Heart left ventricle (tissue), 13 donors: ENCODE data around the gene VSIG10L2.

Source experiments
- CTCF ChIP-seq, 12 donors: fragments of 200-600 bp; sonication (generic) in 4 of 12; IDR thresholded peaks; one replicate each; pipeline versions ENCODE4 v1.5.0 to v1.8.0; 2018 to 2022; ENCODE audit warnings: antibody characterized with exemption in 12 of 12, mild to moderate bottlenecking in 5 of 12
- POLR2A ChIP-seq, 2 donors: fragments of 450-650 bp; IDR thresholded peaks; one replicate each; pipeline ENCODE4 v1.6.1; 2017; ENCODE audit warnings: antibody characterized with exemption in 2 of 2, mild to moderate bottlenecking in 2 of 2, moderate library complexity in 2 of 2
- donor health status: ischemic (EF 13 %, LVEDD 7.1; RV severe dilation, severe dysfunction).
- donor health status: DM: no; HTN: yes; CAD: no.
- donor health status: DM: no; HTN: no; CAD: no.
- donor health status: ischemic (EF 25% LVEDD 6.9; RV normal size, moderate dysfunction).
- donor health status: ischemic (EF 25% LVEDD 5.7; RV mildly dilated, moderate dysfunction).
- donor health status: ischemic (EF 35%, LVEDD 5.7; RV mildly dilated, moderate dysfunction).
- donor health status: nonischemic (EF 11% LVEDD 7.7; RV severe dilation, severe dysfunction).
- donor health status: DM: yes; HTN: yes; CAD: no.
- donor health status: PGD.
- donor health status: ischemic (EF 29% LVEDD 5.4; RV normal size, mild dysfunction).
- donor health status: nonischemic (EF 23%, LVEDD 6.1; RV moderate dilation, normal function).

GRCh38 chr11:125930076-125930450 lies 15.8 kb upstream of the VSIG10L2 start:
- TF ChIP-seq POLR2A (IDR thresholded peaks at IDR 0.05) (no peak), CTCF (IDR thresholded peaks at IDR 0.05) (no peak)
